ENCODE results near the gene DDAH1.
"Not testable (repeated sequence)": the region's sequence is repeated elsewhere in the genome, so short reads cannot be mapped to it uniquely, and the experiment has no call there.

The DDAH1 gene

DNA sequence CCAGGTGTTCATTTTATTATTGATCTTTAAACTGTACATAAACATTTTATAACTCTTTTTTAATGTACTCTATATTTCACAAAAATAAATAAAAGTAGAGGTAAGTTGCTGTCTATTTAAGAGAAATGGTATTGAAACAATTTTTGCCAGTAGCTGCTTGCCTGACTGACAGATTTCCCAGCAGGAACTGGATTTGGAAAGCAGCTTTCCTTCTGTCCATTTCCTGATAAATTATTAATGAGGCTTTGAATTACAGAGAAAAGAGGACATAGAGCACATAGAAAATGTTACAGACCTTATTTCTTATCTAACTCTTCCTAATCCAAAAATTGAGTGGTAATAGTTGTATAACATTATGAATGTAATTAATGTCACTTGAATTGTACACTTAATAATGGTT lies 108.8 kb downstream of the DDAH1 start:
- DNase-seq = peak; percentile 13

DNA sequence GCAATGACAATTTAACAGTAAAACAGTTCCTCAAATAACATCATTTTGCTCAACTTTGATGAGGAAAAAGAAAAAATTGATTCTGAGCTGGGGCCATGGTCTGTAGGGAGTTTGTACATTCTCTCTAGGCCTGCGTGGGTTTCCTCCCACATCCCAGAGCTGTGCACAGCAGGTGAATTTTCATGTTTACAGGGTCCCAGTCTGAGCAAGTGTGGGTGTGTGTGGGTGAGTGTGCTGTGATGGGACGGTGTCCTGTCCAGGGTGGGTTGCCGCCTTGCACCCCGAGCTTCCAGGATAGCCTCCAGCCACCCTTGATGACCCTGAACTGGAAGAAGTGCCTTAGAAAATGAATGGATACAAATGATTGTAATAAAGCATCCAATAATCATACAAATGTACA lies 112.9 kb downstream of the DDAH1 start:
- no peak for DNase-seq

DNA sequence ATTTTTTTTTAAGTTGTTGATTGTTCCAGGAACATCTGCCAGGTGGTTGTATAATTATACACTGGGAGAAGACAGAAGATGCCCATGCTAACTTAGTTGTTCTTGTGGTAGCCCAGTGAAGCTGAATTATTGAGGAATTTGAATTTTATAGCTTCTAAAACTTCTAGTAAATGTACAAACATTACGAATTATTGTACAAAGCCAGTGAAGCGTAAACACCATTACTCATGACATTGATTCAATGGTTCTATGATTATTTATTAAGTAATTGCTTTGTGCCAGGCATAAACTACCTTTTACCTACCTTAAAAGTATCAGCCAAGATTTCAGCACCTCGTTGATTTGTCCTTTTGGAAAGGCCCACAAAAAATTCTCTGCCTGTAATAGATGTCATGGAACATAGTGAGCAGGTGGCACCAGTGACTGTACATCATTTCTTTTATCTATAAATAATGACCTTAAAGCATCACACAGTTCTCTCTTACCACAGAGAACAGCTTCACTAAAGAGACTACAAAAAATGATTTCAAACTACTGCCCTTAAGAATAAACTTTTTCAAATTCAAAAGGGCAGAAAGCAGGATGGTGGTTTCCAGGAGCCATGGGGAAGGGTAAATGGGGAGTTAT lies 113.6 kb downstream of the DDAH1 start:
- no peak for DNase-seq

DNA sequence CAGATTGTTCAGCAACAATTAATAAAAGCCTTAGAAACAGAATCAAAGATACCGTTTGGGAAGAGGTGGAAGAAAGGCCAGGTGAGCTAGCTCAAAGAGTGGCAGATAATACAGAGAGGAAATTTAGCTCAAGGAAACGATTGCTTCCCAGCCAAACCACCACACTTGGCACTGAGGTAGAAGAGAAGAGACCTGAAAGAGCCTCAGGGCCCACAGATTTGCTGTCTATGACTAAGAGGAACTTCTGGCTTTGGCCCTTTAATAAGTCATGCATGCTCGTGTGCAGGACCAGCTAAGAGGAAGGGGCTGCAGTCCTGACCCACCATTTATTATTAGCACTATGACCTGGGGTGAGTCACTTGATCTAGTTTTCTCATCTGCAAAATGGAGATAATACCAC lies 115.7 kb downstream of the DDAH1 start:
- DNase-seq = no peak

DNA sequence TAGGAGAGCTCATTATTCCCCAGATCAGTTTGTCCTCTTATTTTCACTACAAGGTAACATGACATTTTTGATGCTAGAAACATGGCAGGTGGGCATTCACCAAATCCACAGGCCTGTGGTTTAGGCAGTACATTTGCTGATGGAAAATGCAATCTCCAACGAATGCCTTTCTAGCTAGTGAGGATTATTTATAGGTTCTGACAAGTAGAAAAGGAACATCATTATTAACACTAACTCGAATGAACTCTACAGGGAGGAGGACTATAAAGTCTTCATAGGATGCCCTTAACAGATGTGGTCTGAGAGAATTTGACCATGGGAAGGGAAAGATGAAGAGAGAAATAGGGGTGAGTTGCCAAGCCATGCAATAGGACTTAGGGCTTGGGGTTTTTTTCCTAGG lies 117.1 kb downstream of the DDAH1 start:
- DNase-seq = no peak

DNA sequence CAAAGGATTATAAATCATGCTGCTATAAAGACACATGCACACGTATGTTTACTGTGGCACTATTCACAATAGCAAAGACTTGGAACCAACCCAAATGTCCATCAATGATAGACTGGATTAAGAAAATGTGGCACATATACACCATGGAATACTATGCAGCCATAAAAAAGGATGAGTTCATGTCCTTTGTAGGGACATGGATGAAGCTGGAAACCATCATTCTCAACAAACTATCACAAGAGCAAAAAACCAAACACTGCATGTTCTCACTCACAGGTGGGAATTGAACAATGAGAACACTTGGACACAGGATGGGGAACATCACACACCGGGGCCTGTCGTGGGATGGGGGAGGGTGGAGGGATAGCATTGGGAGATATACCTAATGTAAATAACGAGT lies 117.7 kb downstream of the DDAH1 start:
- not testable (repeated sequence) for DNase-seq

DNA sequence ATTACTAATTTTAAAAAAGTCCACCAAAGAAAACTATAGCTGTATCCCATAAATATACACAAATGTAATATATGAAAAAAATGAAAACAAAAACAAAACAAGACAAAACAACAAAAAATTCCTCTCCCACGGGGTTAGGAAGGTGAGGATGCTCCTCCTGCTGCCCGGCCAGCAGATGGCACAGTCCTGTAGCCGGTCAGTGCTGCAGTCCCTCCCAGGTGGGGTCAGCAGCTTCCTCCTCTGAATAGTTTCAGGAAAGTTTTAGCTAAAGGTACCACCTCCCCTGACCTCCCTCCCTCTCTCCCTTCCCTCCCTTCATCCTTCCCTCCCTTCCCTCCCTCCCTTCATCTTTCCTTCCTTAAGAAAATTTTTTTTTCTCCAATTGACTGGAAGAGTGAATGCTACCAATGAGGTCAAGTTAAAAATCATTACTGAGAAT lies 120.7 kb downstream of the DDAH1 start:
- no peak for DNase-seq

DNA sequence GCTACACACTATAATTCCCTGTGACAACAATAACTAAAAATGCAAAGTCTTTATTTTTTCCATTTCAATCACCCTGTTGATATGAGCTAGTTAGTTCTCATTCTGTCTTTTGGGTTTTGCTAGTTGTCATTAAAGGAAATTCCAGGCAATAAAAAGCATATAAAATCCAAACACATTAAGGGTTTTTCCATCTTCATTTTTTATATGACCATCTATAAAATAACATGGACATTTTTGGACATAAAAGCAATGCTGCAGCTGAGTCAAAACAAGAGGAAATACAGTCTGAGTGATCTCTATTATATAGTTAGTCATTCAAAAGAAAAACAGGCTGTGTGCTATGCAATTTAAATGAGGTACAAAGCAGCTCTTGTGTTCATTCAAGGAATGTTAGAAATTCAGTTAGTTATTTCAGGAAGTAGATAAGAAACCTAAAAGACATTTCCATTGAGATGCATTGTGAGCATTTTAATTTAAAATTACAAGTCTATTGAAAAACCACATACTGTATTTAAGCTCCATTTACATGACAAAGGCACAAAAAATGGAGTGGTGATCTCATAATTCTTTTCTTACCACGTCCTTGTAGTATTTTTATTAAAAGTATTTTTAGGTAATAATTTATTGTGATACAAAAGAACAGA lies 121.2 kb downstream of the DDAH1 start:
- DNase-seq = no peak

DNA sequence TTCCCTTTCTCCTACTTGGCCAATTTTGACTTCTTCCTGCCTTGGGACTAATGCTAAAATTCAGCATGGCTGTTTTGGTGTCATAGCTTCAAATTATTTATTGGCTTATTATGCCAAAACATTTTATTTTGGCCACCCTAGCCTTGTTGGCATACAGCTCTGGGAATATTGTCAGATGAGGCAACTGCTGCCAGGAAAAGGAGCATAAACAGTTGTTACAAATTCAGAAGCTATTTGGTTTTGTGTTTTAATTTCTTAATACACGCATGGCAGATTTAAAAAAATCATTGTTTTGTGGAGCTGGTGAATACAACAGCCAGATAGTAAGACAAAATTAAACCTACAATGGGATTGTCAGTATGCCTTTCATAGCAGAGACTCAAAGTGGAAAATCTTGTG lies 121.7 kb downstream of the DDAH1 start:
- DNase-seq = no peak

DNA sequence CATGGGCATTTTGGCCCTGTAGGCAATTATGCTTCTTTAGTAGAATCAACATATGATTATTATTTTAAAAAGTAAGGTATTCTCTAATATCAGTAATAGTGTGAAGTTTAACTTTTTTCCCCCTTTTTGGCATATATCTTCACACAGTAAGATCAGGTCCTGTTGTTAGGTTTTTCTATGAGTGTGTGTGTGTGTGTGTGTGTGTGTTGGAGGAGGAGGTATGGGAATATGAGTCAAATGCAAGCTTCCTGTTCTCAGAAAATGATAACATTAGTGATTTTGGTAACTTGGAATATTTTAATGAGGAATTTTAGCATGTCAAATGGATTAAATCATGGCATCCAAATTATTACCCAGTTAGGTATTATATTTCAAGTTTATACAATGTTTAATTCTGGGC lies 122.8 kb downstream of the DDAH1 start:
- no peak for DNase-seq

DNA sequence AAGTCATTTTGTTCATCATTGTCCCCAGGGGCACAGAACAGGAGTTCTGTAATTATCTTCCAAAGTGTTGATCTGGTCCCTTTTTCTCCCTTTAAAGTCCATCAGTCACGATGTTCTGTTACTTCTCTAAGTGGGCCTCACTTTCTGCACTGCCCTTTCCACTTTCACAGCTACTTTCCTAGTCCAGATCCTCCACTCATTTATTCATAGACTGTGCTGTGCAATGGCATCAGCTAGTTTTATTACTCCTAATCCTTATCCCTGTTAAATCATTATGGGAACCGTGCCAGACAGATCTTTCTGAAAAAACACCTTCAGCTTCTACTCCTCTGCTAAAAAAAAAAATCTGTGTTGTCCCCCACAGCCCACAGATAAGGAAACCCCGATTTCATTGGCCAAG lies 124.5 kb downstream of the DDAH1 start:
- DNase-seq = no peak

DNA sequence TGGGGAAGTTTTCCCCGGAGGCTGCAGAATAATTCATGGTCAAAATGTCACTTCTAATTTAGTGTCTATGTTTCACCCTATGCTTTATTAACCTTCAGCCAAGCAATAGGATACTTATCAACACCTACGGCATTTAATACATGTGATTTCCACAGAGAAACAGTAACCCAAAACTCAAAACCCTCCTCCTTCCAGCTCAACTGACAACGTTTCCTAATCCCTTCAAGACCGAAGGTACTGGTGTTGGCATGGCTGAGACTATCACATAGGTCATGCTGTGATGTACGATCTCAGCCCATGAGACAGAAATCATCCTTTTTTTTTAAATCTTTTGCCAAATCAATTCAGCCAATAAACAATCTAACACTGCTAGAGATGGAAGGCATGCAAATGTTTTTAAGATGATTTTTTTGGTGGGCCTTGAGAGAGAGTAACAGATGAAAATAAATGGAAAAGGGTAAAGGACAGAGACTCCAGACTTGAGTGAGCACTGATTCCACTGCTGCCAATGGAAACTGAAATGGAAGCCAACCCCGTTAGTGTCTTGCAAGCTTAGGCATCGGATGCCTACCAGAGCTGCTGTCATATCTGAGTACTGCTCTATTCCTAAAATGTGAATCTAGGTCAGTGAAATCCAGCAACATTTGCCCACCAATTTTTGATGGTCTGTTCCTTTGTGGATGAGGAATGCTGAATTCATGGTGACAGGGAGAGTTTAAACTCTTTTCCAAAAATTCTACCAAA lies 125.1 kb downstream of the DDAH1 start:
- no peak for DNase-seq

DNA sequence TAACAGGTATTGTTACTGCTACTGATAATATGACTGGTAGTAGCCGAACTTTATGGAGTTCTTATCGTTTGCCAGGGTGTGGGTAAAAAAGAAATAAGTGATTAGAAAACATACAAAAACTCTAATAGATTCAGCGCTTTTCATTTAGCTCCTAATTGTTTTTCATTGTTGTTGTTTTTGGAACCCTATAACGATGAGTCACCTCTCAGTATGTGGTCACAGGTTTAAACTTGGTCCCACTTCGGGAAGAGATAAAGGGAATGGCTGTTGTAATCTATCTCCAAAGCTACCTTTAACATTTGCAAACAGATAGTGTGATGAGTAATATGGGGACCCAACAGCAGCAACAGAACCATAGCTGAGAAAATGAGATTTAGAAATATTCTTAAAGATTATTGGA lies 125.9 kb downstream of the DDAH1 start:
- DNase-seq = no peak

DNA sequence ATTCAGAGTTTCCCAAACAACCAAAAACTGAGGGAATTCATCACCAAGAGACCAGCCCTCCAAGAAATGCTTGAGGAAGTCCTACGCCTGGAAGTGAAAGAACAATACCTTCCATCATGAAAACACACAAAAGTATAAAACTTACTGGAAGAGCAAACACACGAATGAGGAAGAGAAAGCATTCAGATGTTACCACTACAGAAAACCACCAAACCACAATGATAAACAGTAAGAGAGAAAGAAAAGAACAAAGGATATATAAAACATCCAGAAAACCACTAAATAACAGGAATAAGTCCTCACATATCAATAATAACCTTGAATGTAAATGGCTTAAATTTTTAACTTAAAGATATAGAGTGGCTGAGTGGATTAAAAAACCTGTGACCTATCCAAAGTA lies 130.0 kb downstream of the DDAH1 start:
- DNase-seq = no peak

DNA sequence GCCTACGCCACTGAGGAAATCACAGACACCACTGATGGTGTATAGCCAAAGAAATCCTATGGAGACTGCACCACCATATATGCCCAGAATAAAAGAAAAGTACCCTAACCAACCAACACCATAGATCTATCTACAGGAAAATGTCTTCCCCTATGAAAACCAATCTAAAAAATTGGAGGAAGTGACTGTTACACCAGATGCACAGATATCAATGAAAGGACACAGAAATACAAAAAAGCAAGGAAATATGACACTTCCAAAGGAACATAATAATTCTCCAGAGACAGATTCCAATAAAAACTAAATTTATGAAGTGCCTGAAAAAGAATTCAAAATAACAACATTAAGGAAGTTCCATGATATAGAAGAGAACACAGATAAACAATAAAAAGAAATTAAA lies 131.8 kb downstream of the DDAH1 start:
- no peak for DNase-seq

DNA sequence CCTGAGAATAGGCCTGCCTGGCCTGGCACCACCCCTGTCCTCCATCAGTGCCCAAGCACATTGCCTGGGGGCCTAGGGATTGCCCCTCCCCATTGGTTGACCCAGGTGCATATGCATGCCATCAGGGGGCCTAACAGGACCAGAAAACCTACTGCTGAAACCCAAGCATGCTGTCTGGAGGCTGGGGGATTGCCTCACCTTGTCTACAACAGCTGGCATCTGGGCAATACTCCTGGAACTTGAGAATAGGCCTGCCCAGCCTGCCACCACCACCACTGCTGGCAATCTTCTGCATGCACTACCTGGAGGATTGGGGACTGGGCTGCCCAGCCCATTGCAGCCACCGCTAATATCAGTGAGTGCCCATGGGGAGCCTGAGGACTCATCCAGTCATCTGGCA lies 132.4 kb downstream of the DDAH1 start:
- no peak for DNase-seq

DNA sequence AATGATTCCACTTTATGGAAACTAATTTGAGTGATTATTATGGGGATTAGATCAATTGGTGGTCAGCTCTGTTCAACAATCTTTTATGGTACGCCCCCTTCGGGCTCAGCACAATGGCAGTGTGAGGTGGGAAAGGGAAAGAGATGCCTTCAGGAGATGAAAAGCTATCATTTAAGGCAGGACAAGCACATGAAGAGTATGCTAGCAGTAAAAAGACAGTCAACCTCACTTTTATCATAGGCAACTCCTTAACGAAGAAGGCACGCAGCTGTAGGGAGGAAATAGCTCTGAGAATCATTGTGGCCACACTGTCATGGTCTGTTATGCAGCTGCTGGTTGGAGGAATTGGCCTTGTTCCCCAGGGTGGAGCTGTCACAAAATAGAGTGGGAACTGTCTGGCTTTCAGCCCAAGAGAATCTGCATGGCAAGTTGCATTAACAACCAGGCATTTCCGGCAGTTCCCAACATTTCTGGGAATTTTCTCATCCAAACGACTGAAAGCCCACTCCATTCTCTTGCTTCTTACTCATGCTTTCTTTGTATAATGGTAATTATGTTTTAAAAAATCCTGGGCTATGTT lies 134.2 kb downstream of the DDAH1 start:
- DNase-seq = no peak

DNA sequence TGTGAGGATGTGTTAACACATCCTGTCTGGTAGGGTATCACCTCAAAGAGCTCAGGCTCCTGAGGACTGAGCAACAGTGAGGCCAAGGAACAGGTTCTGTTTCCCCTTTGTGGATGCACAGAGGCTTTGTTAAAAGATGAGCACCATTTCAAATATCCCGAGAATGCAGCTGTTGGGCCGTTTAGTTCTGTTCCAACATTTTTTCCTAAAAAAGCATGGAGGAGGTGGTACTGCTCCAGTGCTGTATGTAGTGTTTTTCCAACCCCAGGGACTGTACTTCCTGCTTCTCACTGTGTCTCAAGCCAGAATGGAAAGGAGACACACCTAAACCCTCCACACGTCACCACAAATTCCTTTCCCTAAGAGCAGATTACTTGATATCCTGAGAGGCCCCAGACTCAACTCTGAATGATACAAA lies 134.7 kb downstream of the DDAH1 start:
- no peak for DNase-seq

DNA sequence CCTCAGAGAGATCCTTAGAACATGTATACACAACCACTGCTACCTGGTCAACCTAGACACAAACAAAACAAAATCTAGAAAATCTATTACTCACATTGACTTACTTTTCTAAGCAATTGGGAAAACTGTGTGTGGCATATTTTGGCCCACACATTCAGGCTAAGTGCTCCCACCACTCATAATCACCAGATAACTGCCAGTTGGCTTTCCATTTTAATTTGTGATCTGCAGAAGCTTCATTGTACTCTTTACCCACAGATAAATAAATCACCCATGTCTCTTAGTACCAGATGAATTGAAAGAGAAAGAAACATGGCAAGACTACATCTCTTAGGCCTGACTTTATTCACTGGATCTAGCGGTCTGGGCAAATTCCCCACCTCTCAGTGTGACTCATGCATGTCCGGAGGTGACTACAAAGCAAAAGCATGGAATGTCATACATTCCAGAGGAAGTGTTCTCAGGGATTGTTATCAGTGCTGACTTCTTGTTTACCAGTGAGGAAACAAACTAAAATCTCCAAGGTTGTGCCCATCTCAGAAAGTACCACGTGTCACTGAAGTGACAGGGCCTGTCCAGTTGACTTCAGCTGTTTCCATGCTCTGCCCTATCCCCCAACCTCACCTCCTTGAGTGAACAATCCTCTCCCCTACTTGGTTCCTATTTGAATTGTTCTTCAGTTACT lies 136.1 kb downstream of the DDAH1 start:
- no peak for DNase-seq

DNA sequence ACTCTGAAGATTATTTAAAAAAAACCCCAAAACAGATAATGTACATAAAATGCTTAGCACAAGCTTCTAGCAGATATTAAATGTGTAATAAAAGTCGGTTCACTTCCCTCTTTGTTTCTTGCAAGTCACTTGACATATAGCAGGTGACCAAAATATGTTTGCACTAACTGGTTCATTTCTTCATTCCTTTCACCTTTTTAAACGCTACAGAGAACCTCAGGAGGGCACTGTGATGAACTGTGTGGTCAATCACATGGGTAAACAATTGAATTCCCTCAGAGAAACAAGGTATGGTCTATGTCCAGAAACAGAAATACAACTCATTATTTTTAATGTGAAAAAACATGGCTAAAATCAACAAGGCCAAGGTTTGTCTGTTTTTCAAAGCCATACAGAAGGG lies 137.2 kb downstream of the DDAH1 start:
- no peak for DNase-seq

DNA sequence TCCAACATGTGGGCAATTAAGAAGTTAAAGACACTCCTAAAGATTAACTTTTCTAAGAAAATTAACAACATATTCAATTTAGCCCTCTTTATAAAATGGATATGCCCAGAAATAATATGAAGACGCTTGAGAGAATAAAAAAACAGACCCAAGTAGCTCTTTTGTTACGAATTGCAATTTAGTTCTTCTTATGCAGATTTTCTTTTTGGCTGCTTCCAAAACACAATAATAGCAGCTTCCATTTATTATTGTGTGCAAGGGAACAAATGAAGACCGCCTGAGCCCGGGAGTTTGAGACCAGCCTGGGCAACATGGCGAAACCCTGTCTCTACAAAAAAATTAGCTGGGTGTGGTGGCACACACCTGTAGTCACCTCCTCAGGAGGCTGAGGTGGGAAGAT lies 138.1 kb downstream of the DDAH1 start:
- DNase-seq = no peak

DNA sequence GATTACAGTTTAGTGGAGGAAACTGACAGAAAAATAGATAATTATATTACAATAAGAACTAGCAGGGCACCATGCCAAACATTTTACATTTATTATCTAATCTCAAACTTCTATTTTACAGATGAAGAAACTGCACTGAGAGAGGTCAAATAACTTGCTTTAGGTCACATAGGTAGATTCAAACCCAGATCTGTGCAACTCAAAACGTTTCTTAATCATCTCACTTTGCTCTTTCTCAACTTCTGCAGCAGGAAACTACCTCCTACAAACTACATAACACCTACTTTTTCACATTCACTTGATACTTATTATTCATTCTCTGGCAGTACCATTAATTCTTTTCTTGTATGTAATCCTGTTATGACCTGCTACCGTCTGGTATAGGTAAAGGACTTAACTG lies 138.6 kb downstream of the DDAH1 start:
- DNase-seq = no peak

DNA sequence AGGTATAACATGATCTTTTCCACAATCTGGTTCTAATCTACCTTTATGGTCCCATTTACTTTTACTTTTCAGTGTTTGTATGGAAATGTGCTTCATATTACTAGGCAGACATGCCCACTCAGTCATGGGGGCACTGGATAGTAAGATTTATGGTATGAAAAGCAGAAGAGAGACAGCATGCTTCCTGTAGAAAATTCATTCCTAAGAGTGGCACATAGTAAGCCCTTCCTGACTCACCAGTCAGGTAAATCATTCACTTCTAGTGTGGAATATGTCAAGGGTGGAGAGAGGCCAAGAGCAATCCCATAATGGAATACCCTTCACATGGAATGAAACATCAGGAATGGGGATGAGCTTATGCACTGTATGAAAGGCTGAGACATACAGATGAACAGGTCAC lies 139.0 kb downstream of the DDAH1 start:
- DNase-seq = no peak

DNA sequence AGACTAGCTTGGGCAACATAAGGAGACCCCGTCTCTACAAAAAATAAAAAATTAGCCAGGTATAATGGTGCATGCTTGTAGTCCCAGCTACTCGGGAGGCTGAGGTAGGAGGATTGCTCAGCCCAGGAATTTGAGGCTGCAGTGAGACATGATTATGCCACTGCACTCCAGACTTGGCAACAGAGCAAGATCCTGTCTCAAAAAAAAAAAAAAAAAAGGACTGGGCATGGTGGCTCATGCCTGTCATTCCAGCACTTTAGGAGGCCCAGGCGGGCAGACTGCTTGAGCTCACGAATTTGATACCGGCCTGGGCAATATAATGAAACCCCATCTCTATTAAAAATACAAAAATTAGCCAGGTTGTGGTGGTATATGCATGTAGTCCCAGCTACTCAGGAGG lies 141.2 kb downstream of the DDAH1 start:
- no peak for DNase-seq

Data from NCI-H1092 treated with DMSO at 0.1 percent for 48 hours (cell line).